IPS-11a (cell line): ENCODE data around the gene SUN2.

ENCODE experiments used
- H3K4me3 ChIP-seq: one replicate; pipeline ENCODE4 v1.5.1; 2013; ENCODE audit warnings: low read depth, low read length, control low read depth

The SUN2 gene

GRCh38 chr22:38735465-38736256 lies 20.1 kb downstream of the SUN2 start:
- H3K4me3 ChIP-seq: no peak overlapping the region

- no peak overlapping the region for H3K4me3 ChIP-seq
Measured at GRCh38 chr22:38735126-38735464, 20.7 kb downstream of the SUN2 start.

- H3K4me3 ChIP-seq: no peak overlapping the region
Measured at GRCh38 chr22:38734421-38735100, 21.2 kb downstream of the SUN2 start.

GRCh38 chr22:38733724-38734381 lies 21.9 kb downstream of the SUN2 start:
- no peak overlapping the region for H3K4me3 ChIP-seq

GRCh38 chr22:38733329-38733723 lies 22.5 kb downstream of the SUN2 start:
- no peak overlapping the region for H3K4me3 ChIP-seq

- no peak overlapping the region for H3K4me3 ChIP-seq
Measured at GRCh38 chr22:38732251-38732815, 23.5 kb downstream of the SUN2 start.

- no peak overlapping the region for H3K4me3 ChIP-seq
Measured at GRCh38 chr22:38731703-38732161, 24.1 kb downstream of the SUN2 start.

GRCh38 chr22:38730411-38730871 lies 25.4 kb downstream of the SUN2 start:
- H3K4me3 ChIP-seq: no peak overlapping the region

- H3K4me3 ChIP-seq: no peak overlapping the region
Measured at GRCh38 chr22:38729946-38730345, 25.9 kb downstream of the SUN2 start.

- H3K4me3 ChIP-seq: no peak overlapping the region
Measured at GRCh38 chr22:38728871-38729796, 26.7 kb downstream of the SUN2 start.

GRCh38 chr22:38727530-38728451 lies 28.0 kb downstream of the SUN2 start:
- no peak overlapping the region for H3K4me3 ChIP-seq

- H3K4me3 ChIP-seq: no peak overlapping the region
Measured at GRCh38 chr22:38727123-38727522, 28.7 kb downstream of the SUN2 start.

GRCh38 chr22:38725900-38726655 lies 29.7 kb downstream of the SUN2 start:
- no peak overlapping the region for H3K4me3 ChIP-seq

- H3K4me3 ChIP-seq: no peak overlapping the region
Measured at GRCh38 chr22:38724926-38725571, 30.7 kb downstream of the SUN2 start.

- no peak overlapping the region for H3K4me3 ChIP-seq
Measured at GRCh38 chr22:38724176-38724575, 31.6 kb downstream of the SUN2 start.

GRCh38 chr22:38721551-38721950 lies 34.2 kb downstream of the SUN2 start:
- H3K4me3 ChIP-seq: no peak overlapping the region

- H3K4me3 ChIP-seq: no peak overlapping the region
Measured at GRCh38 chr22:38720350-38720749, 35.4 kb downstream of the SUN2 start.

GRCh38 chr22:38719196-38719595 lies 36.6 kb downstream of the SUN2 start:
- no peak overlapping the region for H3K4me3 ChIP-seq
